GM20000 (cell line): ENCODE data around the gene OR13C8.
"Not testable (repeated sequence)": the region's sequence is repeated elsewhere in the genome, so short reads cannot be mapped to it uniquely, and the experiment has no call there.

Experiments
- DNase-seq: peaks from one replicate; pipeline ENCODE4 v3.0.0; 2012; ENCODE audit warnings: low spot score
- TF ChIP-seq, protein P1 (sequence below): IDR thresholded peaks from 2 replicates; pipeline ENCODE4 v1.5.1; 2012; ENCODE audit warnings: mild to moderate bottlenecking, control low read depth; ENCODE audit errors: extremely low read depth, missing control alignments

Gene OR13C8

GRCh38 chr9:104589626-104590025 lies 20.7 kb downstream of the OR13C8 start:
- TF ChIP-seq, protein P1, sequence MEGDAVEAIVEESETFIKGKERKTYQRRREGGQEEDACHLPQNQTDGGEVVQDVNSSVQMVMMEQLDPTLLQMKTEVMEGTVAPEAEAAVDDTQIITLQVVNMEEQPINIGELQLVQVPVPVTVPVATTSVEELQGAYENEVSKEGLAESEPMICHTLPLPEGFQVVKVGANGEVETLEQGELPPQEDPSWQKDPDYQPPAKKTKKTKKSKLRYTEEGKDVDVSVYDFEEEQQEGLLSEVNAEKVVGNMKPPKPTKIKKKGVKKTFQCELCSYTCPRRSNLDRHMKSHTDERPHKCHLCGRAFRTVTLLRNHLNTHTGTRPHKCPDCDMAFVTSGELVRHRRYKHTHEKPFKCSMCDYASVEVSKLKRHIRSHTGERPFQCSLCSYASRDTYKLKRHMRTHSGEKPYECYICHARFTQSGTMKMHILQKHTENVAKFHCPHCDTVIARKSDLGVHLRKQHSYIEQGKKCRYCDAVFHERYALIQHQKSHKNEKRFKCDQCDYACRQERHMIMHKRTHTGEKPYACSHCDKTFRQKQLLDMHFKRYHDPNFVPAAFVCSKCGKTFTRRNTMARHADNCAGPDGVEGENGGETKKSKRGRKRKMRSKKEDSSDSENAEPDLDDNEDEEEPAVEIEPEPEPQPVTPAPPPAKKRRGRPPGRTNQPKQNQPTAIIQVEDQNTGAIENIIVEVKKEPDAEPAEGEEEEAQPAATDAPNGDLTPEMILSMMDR = no peak
- DNase-seq = no peak

GRCh38 chr9:104598749-104599148 lies 29.8 kb downstream of the OR13C8 start:
- DNase-seq = not testable (repeated sequence)

GRCh38 chr9:104599313-104599712 lies 30.3 kb downstream of the OR13C8 start, which contains the start of gene OR13C5:
TSS of gene OR13C5 (minus strand) at chr9:104599413. CDS start at chr9:104599413, 0 bp downstream.
- not testable (repeated sequence) for DNase-seq

DNA sequence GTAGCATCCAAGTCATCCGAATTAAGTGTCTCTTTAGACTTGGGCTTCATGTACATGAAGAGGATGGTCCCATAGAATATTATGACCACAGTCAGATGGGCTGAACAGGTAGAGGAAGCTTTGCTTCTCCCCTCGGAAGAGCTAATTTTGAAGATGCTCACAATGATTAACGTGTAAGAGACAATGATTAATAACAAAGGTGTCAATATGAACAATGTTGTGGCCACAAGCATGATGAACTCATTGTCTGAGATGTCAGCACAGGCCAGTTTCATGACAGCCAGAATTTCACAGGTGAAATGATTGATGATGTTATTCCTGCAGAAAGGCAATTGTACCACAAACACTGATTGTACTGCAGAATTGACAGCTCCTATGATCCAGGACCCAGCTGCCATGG lies 35.8 kb downstream of the OR13C8 start:
- DNase-seq = no peak
- TF ChIP-seq, protein P1 = no peak

- DNase-seq = not testable (repeated sequence)
These were observed 36.6 kb downstream of the OR13C8 start, which contains the start of gene OR13C2 for GRCh38 chr9:104605527-104605926. TSS of gene OR13C2 (minus strand) at chr9:104605627. CDS start at chr9:104605627, 0 bp downstream.

DNA sequence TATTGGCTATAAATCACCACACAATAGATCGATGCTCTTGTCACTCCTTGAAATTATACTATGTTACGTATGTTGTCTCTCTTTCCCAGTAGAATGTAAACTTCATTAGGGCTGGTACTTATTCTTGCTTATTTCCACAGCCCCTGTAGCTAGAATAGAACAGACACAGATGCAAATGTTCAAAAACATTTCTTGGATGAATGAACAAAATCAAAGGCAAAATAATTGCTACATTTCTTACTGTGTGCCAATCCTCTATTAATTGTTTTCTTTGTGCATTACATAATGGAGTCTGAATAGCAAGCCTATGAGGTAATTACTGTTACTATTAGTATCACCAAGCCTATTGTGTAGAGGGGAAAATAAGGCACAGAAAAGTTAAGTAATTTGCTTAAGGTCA lies 37.2 kb downstream of the OR13C8 start:
- TF ChIP-seq, protein P1 = no peak
- no peak for DNase-seq

DNA sequence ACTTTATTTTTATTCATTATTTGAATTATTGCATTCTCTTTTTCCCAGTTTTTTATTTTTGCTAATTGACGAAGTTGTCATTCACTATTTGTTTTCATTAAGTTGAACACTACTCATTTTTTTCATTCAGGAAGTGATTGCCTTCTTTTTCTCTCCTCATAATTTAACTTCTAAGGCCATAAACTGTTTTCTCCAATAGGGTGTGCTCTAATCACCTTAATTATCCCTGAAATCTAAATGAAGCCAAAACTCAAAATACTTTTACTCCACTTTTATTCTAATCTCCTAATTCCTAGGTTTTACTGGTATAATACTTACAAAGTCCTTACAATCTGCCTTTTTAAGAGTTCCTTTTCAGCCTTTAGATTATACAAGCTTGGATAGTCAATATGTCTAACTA lies 39.4 kb downstream of the OR13C8 start:
- TF ChIP-seq, protein P1 = no peak
- DNase-seq = no peak

DNA sequence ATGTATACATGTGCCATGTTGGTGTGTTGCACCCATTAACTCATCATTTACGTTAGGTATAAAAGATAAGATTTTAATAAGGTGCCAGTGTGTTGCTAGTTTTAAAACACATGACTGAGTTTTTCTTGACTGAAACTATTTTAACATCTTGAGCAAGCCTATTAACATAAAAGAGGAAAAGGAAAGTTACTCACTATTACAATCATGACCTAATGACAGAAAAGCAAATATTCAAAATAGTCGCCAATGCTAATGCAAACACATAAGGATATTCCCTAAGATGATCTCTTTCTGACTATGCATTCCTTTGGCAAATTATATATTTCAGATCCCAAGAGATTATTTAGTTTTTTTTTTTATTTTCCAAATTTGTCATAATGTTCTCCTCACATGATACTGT lies 42.2 kb downstream of the OR13C8 start:
- TF ChIP-seq, protein P1 = no peak
- DNase-seq = no peak

DNA sequence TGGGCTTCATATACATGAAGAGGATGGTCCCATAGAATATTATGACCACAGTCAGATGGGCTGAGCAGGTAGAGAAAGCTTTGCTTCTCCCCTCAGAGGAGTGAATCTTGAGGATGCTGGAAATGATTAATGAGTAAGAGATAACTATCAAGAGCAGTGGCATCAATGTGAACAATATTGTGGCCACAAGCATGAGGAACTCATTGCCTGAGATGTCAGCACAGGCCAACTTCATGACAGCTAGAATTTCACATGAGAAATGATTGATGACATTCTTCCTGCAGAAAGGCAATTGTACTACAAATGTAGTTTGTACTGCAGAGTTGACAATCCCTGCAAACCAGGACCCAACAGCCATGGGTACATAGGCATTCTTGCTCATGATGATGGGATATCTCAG lies 48.5 kb downstream of the OR13C8 start:
- no peak for DNase-seq
- TF ChIP-seq, protein P1 = no peak
